HG03095 (cell line): Measurements from ENCODE around the gene STON2.

Source experiments
- ATAC-seq: cut with Tn5 transposase; IDR thresholded peaks from one replicate; pipeline ENCODE4 v1.9.1; 2021; ENCODE audit warnings: moderate library complexity; ENCODE audit not compliant: unreplicated experiment

STON2 gene

GRCh38 chr14:81310606-81311005 lies 89.5 kb downstream of the STON2 start:
- ATAC-seq = no peak

GRCh38 chr14:81309511-81309910 lies 90.6 kb downstream of the STON2 start:
- ATAC-seq = no peak

GRCh38 chr14:81305743-81306142 lies 94.4 kb downstream of the STON2 start:
- ATAC-seq = no peak

- ATAC-seq = no peak
Observed at GRCh38 chr14:81305065-81305464, 95.1 kb downstream of the STON2 start.

GRCh38 chr14:81303258-81303935 lies 96.7 kb downstream of the STON2 start:
- ATAC-seq = peak; percentile 94

- no peak for ATAC-seq
Observed at GRCh38 chr14:81302638-81303037, 97.5 kb downstream of the STON2 start.

- ATAC-seq = no peak
Observed at GRCh38 chr14:81301813-81302212, 98.3 kb downstream of the STON2 start.

- ATAC-seq = no peak
Observed at GRCh38 chr14:81301371-81301770, 98.8 kb downstream of the STON2 start.

- no peak for ATAC-seq
Observed at GRCh38 chr14:81298911-81299310, 101.2 kb downstream of the STON2 start.

GRCh38 chr14:81298122-81298521 lies 102.0 kb downstream of the STON2 start:
- no peak for ATAC-seq

- no peak for ATAC-seq
Observed at GRCh38 chr14:81295958-81296923, 103.9 kb downstream of the STON2 start.

- ATAC-seq = no peak
Observed at GRCh38 chr14:81289516-81289915, 110.6 kb downstream of the STON2 start.

- ATAC-seq = no peak
Observed at GRCh38 chr14:81286574-81287370, 113.4 kb downstream of the STON2 start.

- ATAC-seq = no peak
Observed at GRCh38 chr14:81285245-81285644, 114.9 kb downstream of the STON2 start.

GRCh38 chr14:81281332-81281731 lies 118.8 kb downstream of the STON2 start:
- no peak for ATAC-seq

- ATAC-seq = no peak
Observed at GRCh38 chr14:81280136-81280791, 119.9 kb downstream of the STON2 start.

GRCh38 chr14:81277096-81277495 lies 123.0 kb downstream of the STON2 start:
- ATAC-seq = no peak

GRCh38 chr14:81276073-81277069 lies 123.8 kb downstream of the STON2 start:
- ATAC-seq = no peak

GRCh38 chr14:81275305-81276072 lies 124.6 kb downstream of the STON2 start:
- ATAC-seq = no peak
